ENCODE data around the gene THSD4.

THSD4 gene

DNA sequence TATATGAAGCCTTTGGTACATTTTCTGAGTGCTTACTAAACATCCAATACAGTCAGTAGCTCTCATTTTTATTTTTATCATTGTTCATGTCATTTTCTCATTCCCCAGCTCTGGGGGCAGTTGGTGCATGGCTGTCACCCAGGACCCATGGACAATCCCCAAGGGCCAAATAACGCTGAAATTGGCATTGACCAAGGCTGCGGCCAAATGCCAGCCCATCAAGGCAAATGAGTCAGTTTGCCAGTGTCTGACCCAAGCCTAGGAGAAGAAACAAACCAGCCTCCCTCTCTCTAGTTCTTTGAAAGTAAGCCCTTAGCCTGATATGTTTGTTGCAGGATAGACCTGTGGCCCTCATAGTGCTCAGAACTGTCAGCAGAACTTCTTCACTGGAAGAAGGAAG, 219.2 kb downstream of the THSD4 start:
- DNase-seq: no peak

DNA sequence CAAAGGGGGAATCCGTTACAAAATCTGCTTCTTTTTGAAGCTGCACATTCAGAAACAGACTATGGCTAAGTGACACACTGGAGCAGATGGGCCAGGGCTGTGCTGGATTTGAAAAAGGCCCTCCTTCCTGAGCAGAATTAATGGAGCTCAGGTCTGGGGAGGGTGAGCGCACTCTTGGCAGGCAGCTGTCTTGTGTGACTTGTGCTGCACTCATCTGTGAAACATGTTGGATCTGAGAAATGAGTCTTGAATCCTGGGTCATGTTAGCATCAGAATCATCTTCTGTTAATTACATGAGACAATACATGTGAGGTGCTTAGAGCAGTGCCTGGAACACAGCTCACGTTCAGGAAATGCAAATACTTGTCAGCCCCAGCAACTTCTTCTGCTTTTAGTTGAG, 219.6 kb downstream of the THSD4 start:
- no peak for DNase-seq

DNA sequence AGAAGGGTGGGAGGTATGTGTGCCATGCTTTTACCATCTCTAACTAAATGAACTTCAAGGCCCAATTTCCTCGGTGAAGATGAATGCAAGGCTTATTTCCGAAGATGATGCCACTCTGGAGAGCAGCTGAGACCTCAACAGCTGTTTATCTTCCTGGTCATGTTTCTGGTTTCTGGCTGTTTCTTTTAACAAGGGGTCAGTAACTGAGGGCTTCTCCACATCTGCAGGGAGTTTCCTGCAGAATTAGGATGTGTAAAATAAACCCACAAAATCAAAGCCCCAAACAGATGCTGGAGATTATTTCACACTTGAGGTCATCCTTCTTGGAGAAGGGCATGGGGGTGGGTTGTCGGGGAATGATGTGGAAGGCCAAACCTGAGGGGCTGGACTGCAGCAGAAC, 220.3 kb downstream of the THSD4 start:
- DNase-seq: no peak

DNA sequence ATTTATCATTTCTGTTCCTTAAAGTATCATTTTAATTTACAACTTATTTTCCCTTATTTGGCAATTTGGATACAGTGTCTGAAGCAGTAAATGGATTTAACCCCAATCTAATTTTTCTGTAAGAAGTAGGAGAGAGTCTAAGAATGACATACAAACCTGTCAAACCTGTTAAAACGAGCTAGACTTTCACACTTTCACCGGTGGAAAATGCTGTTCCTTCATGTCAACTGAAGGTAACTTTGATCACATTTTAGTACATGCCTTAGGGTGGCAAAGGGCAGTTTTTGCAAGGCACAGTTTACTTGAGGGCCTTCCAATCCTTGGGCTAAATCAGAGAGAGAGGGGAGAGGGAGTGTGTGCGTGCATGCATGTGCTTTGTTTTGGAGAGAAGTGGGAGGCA, 221.4 kb downstream of the THSD4 start:
- no peak for DNase-seq

DNA sequence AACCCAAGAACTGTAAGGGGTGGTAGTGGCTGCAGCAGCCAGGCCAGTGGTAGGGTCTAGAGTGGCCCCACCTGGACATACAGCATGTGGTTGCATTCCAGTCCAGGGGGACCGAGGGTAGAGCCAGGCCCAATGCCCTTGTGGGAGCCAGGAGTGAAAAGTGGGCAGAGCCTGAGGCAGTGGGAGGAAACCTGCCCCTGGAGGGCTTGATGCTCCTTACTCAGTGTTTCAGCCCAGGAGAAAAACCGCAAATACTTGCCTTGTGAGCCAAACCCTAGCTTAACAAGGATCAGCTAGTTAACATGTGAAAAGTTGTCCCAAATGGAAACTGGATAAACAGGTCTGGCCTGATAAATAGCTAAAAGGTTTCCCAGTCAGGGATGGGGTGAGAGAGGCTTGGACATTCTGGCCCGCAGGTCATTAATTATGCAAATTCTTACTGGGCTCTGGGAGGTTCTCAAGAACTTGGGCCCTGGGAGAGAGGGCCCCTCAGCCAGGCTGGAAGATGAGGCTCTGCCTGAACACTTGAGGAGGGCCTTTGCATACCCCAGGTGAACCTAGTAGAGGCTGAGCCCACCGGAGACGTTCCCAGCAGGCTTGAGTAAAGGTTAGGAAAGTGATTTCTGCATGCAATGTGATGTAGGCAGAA, 222.1 kb downstream of the THSD4 start:
- no peak for DNase-seq

DNA sequence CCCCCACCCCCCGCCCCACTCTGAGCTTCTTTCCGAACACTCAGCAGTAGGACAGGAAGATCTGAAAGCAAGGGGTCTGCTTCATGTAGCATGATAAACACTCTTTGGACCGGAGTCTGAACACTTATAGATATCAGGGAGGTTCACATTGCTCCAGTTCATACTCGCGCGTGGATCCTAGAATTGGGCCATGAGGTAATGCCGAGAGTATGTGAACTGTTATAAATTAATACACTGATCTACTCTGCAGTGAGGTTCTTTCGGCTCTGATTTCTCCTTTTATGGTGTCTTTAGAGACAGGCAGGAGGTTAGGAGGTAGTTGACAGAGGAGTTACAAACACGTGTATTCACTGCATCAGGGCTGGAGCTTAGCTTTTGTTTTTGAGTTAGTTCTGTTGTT, 223.0 kb downstream of the THSD4 start:
- DNase-seq: no peak

DNA sequence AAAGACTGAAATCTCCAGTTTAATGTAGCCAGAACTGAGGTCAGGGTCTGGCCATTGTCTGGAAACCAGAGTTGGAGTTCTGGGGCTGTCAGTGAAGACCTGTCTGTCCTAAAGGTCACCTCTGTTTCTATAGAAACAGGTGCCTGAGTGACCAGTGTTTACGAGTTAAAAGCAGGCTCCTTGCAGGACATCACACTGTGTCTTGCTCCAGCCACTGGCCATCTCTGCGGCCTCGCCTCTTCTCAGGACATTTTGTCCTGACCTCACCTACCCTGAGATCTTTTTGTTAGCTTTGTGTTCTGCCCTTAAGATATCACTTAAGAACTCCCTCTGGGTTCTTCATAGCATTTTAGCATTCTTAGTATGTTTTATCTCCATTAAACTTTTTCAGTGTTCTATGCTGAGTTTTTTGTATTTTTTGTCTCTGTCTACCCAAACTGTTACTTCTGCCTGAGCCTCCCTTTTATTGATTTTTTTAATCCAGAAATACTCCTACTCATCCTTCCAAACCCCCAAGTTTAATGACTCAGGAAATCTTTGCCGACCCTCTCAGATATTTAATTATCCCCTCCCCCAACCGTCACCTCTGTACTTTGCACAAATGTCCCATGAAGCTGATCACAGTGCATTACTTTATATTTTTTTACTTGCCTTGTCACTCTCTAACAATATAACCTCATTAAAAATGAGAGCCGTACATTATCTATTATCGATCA, 223.7 kb downstream of the THSD4 start:
- no peak for DNase-seq

DNA sequence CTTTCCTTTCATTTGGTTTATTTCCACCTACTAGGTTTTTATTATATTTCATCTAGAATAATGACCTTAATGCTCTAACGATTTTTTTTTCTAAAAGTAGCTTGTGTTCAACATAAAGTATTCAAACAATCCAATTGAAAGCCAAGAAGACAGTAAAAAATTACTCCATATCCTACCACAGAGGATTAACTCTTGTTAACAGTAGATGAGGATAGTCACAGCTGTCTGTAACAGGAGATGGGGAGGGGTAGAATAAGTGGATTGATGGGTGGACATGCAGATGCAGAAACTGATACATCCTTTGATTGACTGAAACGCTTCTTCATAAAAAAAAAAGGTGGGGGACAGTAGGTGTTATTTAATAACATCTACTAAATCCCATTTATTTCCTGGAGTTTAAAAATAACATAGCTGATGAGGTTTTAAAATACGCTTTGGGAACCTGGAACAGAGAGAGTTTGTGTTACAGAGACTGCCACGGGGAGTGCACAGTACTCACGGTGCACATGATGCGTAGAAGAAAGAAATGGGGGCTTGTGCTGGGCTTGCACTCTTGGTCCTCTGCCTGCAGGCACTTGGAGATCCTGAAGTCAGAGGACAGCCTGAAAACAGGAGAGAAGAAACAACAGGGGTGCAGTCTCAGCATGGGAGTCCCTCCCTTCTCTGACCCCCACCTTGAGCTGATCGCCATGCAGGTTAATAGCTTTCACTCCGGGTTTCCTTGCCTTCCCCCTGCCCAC, 226.7 kb downstream of the THSD4 start:
- no peak for DNase-seq

DNA sequence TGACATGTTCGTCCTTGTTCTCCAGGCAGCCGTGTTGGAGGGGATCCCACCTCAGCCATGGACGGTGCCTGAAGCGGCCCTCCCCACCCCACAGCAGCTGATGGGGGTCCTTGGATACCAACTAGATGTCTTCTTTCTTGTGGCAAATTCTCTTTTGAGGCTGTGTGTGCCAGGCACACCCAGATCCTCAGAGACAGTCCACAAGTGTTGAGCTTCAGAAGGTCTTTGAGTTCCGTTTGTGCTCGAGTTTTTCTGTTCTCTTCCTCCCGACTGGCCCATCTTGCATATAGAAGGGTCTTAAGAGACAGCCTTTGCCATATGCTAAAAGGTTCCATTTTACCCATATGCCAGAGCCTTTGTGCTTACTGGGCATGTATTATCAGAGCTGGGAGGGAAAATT, 227.4 kb downstream of the THSD4 start:
- DNase-seq: no peak

DNA sequence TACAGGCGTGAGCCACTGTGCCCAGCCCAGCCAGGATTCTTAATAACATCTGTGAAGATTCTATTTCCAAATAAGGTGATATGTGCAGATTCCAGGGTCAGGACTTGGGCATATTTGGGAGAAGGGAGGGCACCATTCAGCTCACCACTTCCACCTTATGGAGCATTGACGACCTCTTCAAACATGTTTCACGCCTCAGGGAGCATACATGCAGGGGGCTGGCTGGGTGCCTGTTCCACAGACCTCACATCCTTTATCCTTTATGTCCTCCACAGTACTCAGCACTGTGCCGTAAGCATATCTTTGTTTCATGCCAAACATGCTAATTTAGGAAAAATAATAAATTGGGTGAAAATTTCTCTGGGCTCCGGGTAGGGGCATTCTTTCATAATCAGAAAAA, 229.0 kb downstream of the THSD4 start:
- DNase-seq: no peak

DNA sequence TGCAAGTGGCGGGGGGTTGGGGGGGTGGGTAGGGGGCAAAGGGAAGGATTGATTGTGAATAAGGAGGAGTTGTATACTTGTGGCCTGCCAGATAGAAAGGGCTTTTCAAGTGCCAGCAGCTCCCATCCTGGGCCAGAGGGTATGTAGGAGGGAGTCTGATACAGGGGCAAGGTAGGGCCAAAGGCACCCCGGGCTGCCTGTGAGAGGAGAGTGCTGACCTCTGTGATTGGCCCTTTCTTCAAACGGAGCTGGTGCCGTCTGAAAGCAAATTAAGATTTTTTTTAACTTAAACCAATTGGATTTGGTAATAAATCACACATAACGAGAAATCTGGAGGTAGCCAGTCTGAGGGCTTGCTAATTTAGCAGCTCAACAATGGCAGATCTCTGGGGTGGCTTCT, 229.9 kb downstream of the THSD4 start:
- DNase-seq: no peak

DNA sequence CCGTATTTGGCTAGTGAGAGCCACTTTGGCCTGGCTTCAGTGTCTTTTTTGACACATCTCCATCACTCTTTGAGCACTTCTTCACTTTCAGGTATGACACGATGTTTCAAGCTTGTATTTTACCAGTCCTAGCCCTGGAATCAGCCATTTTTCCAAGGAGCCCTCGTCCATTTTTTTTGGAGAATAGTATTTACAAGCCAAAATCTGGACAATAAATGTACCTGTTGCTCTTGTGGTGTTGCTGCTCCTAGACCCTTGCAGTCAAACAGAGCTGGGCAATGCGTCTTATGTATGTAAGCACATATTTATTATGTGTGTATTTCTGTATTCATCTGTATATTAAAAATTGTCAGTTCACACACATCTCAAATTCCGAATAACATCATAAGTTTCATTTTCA, 231.2 kb downstream of the THSD4 start:
- no peak for DNase-seq

DNA sequence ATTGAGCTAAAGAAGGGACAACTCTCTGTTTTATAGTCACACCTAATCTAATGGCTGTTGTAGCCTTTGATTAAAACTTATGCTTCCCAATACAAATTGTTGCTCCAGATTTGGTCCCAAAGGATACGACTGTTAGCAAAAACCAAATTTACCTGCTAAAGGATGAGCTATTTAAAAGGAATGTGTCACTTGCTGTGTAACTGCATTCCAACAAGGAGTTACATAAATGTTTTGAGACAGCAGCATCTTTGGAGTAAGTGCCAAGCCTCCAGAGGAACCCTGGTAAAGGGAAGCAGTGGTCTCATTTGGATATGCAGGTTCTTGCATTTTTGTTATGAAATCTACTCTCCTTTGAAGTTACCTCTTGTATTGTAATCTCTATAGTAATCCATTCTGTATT, 233.3 kb downstream of the THSD4 start:
- no peak for DNase-seq

DNA sequence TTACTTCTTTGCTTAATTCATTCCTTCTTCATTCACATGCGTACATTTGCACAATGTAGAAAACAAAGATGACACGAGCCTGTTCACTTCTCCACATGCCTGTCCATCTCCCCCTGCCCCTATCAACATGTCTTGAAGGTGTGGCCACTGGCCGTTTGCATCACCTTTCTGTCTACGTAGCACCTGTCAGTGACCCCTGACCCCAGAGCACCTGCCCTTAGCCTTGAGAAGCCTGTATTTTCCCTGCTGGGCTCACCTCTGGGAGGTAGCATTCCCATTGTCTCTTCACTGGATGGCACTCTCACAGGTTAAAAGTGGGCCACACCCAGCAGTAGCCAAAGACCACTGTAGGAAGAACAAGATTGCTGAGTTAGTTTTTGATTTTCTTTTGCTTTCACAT, 234.1 kb downstream of the THSD4 start:
- DNase-seq: no peak

DNA sequence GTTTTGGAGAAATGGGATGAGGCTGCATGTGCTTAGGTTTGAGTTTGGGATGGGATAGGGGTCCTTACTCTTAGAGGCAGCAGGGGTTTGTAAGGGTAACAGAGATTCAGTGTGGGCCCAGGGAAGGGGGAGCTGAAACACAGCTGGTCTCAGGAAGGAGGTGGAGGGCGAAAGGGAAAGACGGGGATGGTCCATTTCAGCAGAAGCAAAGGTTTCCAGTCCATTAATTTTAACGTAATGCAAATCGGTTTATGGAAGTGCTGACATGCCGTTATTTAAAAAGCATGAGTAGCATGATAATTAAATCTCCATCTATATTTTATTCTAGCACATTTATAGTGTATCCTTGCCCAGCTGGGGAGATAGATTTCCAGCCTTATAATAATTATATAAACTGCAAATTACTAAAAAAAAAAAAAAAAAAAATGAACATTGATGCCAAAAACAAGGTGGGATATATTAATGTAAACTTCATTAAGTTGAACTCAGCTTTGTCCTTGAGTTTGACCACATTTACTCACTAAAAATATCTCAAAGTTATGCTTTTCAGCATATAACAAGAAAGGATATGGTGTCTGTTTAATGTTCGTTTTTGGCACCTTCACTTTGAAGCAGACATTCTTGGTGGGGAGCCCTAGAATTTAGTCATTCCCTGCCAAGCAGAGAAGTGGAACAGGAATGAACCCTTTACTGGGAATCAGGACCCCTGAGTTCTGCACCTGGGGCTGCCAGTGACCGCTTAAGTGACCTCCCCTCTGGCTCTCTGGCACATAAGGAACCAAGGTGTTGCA, 234.7 kb downstream of the THSD4 start:
- DNase-seq: no peak

DNA sequence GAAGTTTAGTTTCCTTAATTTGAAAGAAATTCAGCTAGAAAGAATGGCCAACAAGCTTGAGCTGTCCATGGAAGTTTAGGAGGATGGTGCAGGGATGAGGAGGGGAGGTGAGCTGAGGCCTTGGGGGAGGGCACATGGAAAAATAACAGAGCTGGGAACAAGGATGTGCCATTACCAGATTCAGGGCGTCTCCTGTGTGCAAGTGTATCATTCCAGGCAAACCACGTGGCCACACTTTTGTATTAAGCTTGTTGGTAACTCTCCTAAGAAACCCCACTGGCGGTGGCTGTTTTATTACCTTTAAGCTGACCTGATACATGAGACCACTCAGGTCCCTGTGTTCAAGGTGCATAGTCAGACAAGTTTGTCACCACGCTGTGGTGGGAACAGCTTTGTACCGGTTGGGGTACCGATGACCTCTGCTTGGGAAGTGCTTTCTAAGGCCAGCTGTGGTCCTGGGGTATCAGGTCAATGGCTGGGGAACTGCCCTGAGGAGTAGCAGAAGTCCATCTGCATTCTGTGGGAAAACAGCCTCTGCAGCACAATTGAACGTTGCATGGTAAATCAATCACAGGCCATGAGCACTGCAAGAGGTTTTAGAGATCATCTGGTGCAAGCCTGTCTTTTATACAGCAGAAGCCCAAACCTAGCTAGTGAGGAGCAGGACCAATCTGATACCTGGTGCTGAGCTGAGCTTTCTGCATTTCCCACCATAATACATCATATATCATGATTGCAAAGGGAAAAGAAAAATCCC, 235.5 kb downstream of the THSD4 start:
- no peak for DNase-seq

DNA sequence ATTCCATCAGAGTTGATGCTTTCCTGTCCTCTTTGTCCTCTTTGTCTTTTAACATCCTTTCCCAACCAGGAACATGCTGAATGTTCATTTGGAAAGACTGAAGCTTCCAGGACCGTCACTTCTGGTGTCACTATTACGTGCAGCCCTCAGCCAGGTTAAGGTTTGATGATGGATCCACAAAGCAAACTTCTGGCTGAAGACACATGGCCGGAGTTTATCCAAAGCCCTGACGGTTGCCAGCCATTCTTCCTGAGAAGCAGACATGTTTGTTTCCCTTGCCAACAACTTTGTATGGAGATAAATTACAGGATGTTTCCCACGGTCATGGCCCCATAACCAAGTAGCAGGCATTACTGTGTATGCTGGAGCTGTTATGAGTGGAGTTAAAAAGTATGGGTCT, 236.9 kb downstream of the THSD4 start:
- no peak for DNase-seq

DNA sequence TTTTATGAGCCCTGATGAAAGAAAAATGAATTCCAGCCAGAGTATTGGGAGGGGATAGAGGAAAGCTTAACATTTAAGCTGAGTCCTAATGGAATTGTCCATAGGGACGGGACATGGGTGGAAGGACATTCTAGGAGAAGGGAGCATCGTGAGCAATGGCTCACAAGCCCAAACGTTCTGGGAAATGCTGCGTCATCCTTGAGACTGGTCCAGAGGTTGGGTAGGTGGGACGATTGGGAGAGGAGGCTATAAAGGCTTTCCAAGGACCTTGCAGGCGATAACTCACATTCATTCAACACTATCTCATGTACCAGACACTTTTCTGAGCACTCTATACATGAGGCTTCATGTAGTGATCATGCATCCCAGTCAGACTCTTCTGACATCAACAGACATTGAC, 237.5 kb downstream of the THSD4 start:
- no peak for DNase-seq

DNA sequence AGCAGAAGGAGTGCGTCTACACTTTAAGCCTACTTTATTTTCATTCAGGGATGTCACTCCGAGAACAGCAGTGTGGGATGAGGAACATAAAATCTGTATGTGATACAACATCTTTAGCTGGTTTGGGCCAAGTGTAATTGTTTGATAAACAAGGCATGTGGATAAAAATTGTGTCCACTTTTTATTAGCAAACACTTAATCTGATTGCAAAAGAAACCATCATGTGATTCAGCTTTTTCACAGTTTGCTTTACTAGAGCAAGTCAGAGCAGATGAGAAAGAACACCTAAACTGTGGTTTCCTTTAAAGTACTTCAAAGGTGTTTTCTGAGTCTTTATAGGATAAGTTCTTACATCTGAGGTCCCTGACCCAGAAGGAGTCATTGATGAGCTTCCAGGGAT, 237.9 kb downstream of the THSD4 start:
- no peak for DNase-seq

DNA sequence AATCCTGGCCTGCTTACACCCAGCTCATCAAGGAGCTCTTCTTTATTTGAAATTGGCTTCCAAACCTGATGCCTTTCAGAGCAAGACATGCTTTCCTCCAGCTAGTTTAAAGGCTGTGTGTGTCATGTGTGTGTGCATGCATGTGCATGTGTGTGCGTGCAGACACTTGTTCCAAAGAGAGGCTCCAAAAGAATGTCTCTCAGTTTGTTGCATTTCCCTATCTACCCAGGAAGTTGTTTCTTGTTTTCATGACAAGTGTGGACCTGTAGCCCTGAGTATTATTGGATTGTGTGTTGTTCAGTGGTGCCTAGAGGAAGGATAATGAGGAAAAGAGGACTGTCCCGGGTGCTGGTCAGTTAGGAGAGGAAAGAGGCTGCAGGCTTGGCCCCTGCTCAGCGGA, 240.0 kb downstream of the THSD4 start:
- no peak for DNase-seq

DNA sequence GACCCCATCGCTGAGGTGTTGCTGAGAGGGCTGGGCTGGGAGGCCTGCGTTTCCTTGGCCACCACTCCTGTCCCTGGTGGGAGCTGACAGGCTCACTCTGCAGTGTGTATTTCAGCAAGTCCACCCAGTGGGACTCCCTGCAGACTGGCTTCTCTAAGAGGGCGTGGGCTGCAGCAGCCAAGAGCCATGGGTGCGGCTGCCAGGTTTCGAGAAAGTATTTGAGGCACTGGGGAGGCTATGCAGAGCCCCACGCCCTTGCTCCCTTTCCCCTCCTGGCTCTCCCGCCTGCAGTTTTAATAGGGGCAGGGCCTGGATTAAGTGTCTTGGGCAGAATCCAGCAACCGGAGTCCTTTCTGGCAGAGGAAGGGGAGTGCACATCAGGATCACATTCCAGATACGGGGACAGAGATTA, 242.1 kb downstream of the THSD4 start:
- no peak for DNase-seq

DNA sequence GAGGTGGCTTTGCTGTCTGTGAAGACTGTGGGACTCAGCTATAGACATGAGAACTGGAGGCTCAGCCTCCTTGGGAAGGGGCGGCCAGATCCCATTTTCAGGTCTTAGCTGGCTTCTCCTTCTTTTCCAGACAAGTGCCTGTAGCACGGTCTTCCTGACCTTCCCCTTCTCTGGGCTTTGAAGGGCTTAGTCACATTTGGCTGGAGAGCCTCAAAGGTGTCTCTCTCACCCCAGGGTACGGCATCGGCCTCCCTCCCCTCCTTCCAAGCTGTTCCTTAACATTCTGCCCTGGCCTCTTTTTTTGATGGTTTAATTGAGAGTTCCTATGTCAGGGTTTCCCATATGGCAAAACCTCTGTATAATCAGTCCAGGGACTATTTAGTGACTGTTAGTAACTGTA, 242.7 kb downstream of the THSD4 start:
- no peak for DNase-seq

DNA sequence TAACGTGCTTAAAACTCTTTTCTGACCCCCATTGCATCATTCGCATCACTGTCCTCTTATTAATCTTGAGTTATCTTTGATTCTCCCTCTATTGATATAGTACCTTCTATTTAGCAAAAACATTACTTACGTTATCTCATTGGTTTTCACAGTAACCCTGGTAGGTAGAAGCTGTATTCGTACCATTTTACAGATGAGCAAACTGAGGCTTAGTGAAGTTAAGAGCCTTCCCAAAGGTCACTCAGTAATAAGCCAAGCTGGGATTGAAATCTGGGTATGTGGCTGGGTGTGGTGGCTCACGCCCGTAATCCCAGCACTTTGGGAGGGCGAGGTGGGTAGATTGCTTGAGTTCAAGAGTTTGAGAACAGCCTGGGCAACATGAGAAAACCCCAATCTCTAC, 244.0 kb downstream of the THSD4 start:
- no peak for DNase-seq

All from SHP77 (cell line).